22Rv1 (cell line): ENCODE data around the gene PARP6.

Experiments used
- ZFX ChIP-seq: fragments of 450-650 bp; IDR thresholded peaks from 2 replicates; pipeline ENCODE4 v1.6.1; 2017; ENCODE audit warnings: antibody characterized with exemption, borderline replicate concordance
- TF ChIP-seq, protein P1 (sequence below): fragments of 450-650 bp; IDR thresholded peaks from 2 replicates; pipeline ENCODE4 v1.5.1; 2017; ENCODE audit warnings: mild to moderate bottlenecking

DNA sequence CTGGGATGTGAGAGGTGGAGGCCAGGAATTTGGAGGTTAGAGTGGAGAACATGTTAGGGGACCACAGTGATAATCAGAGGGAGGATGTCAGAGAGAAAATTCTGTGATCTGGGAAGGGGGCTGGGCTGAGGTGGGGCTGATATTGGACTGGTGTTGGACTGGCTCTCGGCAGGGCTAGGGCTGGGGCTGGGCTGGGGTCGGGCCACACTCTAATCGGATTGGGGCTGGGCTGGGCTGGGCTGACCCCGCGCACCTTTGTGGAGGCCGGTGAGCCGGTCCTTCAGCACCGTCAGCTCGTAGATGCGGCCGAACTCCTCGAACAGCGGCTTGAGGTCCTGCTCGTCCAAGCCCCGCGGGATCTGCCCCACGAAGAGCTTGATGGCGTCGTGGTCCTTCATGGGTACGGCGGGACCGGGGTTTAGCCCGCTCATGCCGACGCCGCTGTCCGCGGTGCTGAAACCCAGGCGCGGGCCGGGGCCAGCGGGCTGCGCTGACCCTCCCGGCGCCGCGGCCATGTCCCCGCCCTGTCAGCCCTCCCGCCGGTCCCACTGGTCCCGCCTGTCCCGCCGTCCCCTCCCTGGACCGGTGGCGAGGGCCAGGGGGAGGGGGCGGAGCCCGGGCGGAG lies 47.1 kb upstream of the PARP6 start:
- TF ChIP-seq, protein P1, sequence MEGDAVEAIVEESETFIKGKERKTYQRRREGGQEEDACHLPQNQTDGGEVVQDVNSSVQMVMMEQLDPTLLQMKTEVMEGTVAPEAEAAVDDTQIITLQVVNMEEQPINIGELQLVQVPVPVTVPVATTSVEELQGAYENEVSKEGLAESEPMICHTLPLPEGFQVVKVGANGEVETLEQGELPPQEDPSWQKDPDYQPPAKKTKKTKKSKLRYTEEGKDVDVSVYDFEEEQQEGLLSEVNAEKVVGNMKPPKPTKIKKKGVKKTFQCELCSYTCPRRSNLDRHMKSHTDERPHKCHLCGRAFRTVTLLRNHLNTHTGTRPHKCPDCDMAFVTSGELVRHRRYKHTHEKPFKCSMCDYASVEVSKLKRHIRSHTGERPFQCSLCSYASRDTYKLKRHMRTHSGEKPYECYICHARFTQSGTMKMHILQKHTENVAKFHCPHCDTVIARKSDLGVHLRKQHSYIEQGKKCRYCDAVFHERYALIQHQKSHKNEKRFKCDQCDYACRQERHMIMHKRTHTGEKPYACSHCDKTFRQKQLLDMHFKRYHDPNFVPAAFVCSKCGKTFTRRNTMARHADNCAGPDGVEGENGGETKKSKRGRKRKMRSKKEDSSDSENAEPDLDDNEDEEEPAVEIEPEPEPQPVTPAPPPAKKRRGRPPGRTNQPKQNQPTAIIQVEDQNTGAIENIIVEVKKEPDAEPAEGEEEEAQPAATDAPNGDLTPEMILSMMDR = no peak
- no peak for TF ChIP-seq ZFX
